Suprapubic skin (tissue), 4 donors: ENCODE data around the gene PCBP3.

Source experiments
- EP300 ChIP-seq: sonication (generic); formaldehyde crosslinking; IDR thresholded peaks from one replicate; pipeline ENCODE4 v1.6.1; 2017; ENCODE audit warnings: antibody characterized with exemption
- POLR2A ChIP-seq, 2 donors: fragments of 450-650 bp; IDR thresholded peaks; one replicate each; pipeline ENCODE4 v1.6.1; 2017; ENCODE audit warnings: antibody characterized with exemption in 2 of 2, mild to moderate bottlenecking in 2 of 2, moderate library complexity in 2 of 2
- POLR2AphosphoS5 ChIP-seq, 3 donors: sonication (generic); formaldehyde crosslinking; IDR thresholded peaks; one replicate each; pipeline ENCODE4 v1.6.1; 2017; ENCODE audit warnings: antibody characterized with exemption in 3 of 3
- TF ChIP-seq, protein P1 (sequence below), 2 donors: fragments of 200-600 bp in 1 of 2; fragments of 450-650 bp in 1 of 2; sonication (generic) in 1 of 2; IDR thresholded peaks; one replicate each; pipeline ENCODE4 v1.5.1; 2016 to 2019; ENCODE audit warnings: antibody characterized with exemption in 2 of 2, mild to moderate bottlenecking in 1 of 2, moderate library complexity in 1 of 2

DNA sequence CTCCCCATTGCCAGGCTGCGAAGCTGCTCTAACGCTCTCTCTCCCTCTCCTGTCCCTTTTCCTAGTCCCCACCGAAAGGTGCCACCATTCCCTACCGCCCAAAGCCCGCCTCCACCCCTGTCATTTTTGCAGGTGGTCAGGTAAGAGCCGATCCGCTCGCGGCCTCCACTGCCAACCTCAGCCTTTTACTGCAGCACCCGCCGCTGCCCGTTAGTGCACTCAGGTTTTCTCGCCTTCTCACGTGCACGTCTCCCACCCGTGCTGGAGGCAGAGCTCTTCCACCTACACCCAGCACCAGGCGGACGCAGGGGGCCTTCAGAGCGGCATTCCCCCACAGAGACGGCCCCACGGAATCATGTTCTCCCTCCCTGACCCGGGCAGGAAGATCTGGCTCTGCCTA is 270.4 kb downstream of the PCBP3 start:
- TF ChIP-seq, protein P1, sequence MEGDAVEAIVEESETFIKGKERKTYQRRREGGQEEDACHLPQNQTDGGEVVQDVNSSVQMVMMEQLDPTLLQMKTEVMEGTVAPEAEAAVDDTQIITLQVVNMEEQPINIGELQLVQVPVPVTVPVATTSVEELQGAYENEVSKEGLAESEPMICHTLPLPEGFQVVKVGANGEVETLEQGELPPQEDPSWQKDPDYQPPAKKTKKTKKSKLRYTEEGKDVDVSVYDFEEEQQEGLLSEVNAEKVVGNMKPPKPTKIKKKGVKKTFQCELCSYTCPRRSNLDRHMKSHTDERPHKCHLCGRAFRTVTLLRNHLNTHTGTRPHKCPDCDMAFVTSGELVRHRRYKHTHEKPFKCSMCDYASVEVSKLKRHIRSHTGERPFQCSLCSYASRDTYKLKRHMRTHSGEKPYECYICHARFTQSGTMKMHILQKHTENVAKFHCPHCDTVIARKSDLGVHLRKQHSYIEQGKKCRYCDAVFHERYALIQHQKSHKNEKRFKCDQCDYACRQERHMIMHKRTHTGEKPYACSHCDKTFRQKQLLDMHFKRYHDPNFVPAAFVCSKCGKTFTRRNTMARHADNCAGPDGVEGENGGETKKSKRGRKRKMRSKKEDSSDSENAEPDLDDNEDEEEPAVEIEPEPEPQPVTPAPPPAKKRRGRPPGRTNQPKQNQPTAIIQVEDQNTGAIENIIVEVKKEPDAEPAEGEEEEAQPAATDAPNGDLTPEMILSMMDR (IDR thresholded peaks at IDR 0.05): no peak
- TF ChIP-seq POLR2AphosphoS5 (IDR thresholded peaks at IDR 0.05) (no peak), EP300 (no peak), POLR2A (IDR thresholded peaks at IDR 0.05) (no peak)
